HG03060 (cell line): ENCODE data around the gene SVIL.
"Not testable (repeated sequence)": the region's sequence is repeated elsewhere in the genome, so short reads cannot be mapped to it uniquely, and the experiment has no call there.

ENCODE experiments used
- ATAC-seq: cut with Tn5 transposase; IDR thresholded peaks from one replicate; pipeline ENCODE4 v1.9.1; 2021; ENCODE audit warnings: low read depth, moderate number of reproducible peaks; ENCODE audit not compliant: unreplicated experiment

The SVIL gene

DNA sequence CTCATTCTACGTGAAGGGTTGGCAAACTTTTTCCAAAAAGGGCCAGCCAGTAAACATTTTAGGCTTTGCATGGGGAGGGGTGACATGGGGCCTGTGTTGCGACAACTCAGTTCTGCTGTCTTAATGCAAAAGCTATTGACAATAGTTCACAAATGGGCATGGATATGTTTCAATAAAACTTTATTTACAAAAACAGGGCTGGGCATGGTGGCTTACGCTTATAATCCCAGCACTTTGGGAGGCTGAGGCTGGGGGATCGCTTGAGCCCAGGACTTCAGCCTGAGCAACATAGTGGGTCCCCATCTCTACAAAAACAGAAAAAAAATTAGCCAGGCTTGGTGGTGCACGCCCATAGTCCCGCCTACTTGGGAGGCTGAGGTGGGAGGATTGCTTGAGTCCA is 141.1 kb downstream of the SVIL start:
- no peak for ATAC-seq

DNA sequence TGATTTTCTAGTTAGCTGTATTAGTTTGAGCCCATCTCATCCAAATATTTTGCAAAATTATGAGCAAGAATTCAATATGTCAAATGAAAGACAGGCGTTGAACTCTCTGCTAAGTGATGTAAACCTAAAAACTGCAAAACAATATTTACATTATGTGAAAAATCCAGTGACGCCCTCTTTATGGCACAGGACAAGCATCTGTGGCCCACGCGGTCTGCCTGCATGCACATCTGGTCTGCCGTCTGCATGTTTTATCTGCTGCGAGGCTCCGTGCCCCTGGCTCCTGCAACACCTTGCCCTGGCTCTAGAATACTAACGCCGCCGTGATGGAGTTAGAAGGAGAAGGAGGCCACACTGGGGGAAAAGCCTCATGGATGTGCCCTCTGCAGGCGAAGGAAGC is 142.0 kb downstream of the SVIL start:
- no peak for ATAC-seq

DNA sequence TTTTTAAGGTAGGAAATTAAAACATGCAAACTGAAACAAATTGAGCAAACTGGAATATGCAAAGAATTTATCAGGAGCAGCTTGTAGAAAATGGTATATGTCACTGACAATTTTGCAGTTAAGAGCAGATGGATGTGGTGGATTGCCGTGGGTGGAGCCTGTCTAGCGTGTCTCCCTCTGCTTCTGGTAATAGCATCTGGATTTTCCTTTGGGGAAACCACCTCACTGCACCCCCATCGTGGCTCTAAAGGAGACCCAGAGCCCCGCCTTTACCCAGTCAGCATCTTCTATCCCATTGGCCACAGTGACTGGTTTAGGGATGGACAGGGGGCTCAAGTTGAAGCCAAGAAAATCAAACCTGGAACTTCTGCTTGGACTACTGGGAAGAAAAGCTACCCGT is 142.9 kb downstream of the SVIL start:
- no peak for ATAC-seq

GRCh38 chr10:29490781-29491280 is 143.9 kb downstream of the SVIL start:
- not testable (repeated sequence) for ATAC-seq

- not testable (repeated sequence) for ATAC-seq
Measured at GRCh38 chr10:29488471-29488870, 146.3 kb downstream of the SVIL start.

DNA sequence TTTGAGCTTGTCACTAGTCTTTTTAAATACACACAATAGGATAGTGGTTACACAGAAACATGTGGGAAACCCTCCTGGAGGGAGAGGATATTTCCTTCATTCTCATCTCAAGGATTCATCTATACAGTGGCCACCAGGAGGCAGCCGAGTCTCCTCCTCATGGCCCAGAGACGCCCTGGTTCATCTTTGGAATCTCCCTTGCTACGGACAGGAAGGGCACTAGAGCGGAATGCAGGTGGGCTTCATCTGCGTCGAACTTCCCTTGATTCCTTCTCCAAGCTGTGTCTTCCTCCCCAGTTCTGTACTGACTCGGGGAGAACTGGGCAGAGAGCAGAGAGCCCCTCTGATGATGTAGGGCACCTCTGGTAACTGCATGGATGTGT is 146.9 kb downstream of the SVIL start:
- not testable (repeated sequence) for ATAC-seq

GRCh38 chr10:29487032-29487883 is 147.5 kb downstream of the SVIL start:
- not testable (repeated sequence) for ATAC-seq

- no peak for ATAC-seq
Measured at GRCh38 chr10:29486433-29486832, 148.3 kb downstream of the SVIL start.

- ATAC-seq = not testable (repeated sequence)
Measured at GRCh38 chr10:29484677-29485076, 150.1 kb downstream of the SVIL start.

DNA sequence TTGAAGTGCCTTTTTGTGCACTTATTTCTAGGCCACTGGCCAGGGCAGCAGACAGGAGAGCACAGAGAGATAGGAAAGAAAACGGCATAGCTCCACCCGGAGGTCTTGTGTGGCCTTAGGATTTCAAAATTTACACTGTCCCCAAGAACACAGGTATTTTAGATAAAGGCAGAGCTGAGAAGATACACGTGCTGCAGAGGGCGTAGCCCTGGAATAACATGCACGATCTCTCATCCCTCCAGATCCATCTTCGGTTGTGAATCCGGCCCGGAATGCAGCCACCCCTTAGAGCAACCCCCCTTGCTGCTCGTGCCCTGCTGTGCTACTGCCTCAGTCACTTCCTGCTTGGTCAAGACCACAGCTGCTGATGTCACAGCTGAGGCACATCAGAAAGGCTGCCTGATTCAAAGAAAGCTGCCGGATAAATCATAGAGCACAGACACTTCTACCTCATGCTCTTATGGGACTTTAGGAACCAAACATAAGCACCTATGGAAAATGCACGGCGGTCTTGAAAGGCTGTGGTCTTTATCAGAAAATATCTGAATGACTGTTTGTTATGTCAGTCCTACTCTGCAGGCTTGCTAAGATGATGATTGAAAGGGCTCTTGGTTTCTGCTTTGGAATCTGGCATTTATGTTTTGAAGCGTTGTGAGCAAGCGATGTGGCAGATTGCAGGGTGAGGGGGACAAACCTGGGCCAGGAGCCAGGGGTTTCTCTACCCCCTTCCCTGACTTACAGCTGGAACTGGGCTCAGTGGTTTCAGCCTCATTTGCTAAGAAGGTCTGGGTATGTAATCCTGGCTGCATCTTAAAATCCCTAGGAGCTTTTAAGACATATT is 152.0 kb downstream of the SVIL start:
- no peak for ATAC-seq

- ATAC-seq = no peak
Measured at GRCh38 chr10:29481906-29482440, 152.8 kb downstream of the SVIL start.

DNA sequence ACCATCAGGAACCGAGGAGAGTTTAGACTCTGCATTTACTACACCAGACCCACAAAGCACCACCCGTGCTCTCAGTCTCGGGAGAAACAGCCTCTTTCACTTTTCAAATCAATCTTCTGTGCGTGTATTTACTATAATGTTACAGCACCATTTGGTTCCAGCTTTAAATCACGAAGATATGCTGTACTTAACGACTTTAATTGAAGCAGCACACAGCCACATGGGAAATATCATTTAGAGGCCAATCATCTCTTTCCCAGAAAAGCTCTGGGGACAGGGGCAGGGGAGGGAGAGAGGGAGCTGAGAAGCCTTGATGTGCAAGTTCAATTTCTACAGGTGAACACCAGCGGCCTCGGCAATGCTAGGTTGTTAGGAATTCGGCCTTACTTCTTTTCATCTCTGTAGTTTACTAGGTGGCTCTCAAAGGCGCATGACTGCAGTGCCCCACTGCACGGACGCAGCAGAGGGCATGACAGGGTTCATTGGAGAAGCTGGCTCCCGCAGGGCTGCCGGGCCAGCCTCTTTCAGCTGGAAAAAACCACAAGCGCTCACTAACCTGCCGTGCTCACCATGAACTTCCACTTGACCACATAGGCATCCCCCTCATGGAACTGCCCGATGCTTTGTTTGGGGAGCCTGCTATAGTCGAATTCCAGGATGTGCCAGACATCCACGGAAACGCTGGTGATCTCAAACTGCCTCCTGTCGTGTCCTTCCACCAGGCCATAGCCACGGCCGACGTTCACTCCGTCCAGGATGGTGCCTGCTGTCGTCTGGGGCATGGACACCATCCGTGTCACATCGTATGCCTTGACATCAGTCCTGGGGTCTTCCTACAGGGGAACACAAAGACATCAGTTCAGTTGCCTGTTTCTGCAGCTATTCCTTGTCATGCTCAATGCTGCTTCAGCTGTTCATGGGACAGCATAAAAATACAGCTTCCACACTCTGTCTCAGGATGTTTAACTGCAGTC is 154.5 kb downstream of the SVIL start:
- no peak for ATAC-seq

GRCh38 chr10:29479081-29479925 is 155.5 kb downstream of the SVIL start:
- ATAC-seq = no peak

GRCh38 chr10:29473406-29474100 is 161.2 kb downstream of the SVIL start:
- ATAC-seq = no peak

DNA sequence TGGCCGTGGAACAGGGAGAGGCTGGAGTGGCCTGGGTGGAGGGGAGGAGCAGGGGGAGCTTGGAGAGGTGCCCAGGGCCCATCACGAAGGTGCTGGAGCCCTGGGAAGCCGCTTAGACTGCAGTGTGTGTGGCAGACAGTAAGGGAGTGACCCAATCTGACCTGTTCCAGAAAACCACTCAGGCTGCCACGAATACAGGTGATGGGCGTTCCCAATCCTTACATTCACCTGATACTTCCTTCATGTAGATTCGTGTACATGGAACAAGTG is 161.7 kb downstream of the SVIL start:
- no peak for ATAC-seq

DNA sequence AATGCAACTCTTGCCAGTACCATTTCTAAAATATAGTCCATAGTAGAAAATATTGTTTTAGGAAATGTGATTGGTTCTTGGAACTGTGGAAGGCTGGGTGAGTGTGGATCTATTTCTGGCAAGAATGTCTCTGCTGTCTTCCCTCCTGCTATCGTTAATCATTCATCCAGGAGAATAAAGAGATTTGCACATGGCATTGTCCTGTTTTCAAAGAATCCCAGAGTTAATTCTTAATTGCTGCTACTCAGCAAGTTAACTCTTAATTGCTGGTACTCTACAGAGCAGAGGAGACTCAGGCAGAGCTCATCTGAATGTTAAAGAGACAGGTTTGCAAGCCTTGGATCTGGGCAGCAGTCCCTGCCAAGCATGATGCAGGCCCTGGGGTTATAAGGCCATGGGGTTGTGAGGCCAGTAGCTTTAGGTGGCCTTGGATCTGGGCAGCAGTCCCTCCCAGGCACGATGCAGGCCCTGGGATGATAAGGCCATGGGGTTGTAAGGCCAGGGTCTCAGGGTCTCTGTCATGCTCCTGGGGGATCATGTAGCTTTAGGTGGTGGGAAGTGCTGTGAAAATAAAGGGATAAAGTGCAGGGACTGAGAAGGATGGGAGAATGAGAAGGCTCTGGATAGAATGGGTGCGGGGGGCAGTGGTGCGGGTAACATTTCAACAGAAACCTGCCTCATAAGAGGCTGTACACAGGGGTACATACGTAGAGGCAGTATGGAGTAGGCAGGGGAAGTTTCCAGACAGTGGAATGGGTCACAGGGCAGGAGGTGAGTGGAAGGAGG is 162.3 kb downstream of the SVIL start:
- ATAC-seq = no peak

DNA sequence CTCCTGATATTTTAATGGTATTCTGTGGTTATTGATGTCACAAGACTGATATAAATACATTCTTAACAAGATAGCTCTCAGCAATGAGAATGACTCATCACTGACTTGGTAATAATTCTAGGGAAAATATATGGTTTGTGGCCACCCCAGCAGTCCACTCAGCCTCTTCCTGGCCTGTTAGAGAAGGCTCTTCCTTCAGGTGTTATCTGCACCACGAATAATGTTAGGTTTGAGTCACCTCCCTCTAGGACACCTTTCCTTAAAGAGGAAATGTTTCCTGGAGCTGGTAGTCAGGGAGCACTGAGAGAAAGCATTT is 163.3 kb downstream of the SVIL start:
- ATAC-seq = no peak

DNA sequence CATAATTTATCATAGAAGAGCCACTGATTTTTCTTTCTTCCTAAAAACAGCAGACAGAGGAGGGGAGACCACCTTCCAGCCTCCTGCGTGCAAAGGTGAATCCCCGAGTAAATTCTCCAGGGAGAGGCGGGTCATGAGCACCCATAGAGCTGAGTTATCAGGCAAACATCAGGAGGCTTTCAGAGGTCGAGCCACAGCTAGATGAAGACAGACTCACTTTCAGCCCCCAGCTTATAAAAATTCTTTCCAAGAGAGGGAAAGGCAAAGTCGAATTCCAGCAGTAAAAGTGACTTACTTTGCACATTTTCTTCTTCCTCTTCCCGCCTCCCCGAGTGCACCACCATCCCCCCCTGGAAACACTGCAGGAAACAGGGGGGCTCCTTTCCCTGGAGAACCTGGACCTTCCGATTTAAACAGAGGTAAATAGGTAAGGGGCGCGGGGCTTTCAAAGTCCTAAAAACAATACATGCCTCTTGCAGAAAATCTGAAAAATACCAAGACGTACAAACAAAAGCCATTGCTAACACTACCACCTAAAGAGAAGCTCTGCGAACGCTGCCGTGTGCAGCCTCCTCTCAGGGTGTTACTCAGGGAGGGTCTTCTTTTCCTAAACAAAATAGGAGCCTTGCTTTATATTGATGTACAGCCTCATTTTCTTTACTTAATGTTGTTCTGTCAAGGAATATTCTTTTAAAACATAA is 163.8 kb downstream of the SVIL start:
- ATAC-seq = no peak
